Activated T-helper 1 cell treated with anti-CD3 and anti-CD28 coated beads, Interleukin-2, amount 50 U/mL, for 16 hours (primary cell): ENCODE data around the gene SMARCA2.
A peak's percentile ranks its signal among the peaks of the same experiment; 100 is the strongest.

Experiments used
- DNase-seq, 2 donors: peaks; one replicate each; pipeline ENCODE4 v3.0.0-alpha.2; 2020; ENCODE audit warnings: low read depth in 1 of 2, low spot score in 1 of 2

The SMARCA2 gene

GRCh38 chr9:2015581-2016407, 647 bp downstream of the SMARCA2 start:
- DNase-seq: peak; percentile 12 to 27

GRCh38 chr9:2016408-2017330, 1.5 kb downstream of the SMARCA2 start:
- peak; percentile 32 to 51 for DNase-seq

- peak; percentile 57 to 69 for DNase-seq
These were observed 2.4 kb downstream of the SMARCA2 start for GRCh38 chr9:2017331-2018161.

GRCh38 chr9:2018162-2018643, 3.1 kb downstream of the SMARCA2 start:
- no peak for DNase-seq

- DNase-seq: no peak
These were observed 3.8 kb downstream of the SMARCA2 start for GRCh38 chr9:2018764-2019558.

- DNase-seq: no peak
These were observed 4.6 kb downstream of the SMARCA2 start for GRCh38 chr9:2019723-2020122.

GRCh38 chr9:2021731-2022130, 6.6 kb downstream of the SMARCA2 start:
- no peak for DNase-seq

- DNase-seq: no peak
These were observed 7.4 kb downstream of the SMARCA2 start for GRCh38 chr9:2022560-2022959.

- no peak for DNase-seq
These were observed 7.9 kb downstream of the SMARCA2 start for GRCh38 chr9:2023042-2023441.

GRCh38 chr9:2023532-2023931, 8.4 kb downstream of the SMARCA2 start:
- no peak for DNase-seq

GRCh38 chr9:2024888-2025782, 10.0 kb downstream of the SMARCA2 start:
- no peak for DNase-seq

GRCh38 chr9:2026220-2026997, 11.3 kb downstream of the SMARCA2 start:
- DNase-seq: no peak

- DNase-seq: no peak
These were observed 12.5 kb downstream of the SMARCA2 start for GRCh38 chr9:2027543-2028160.

GRCh38 chr9:2028888-2029287, 13.7 kb downstream of the SMARCA2 start:
- DNase-seq: no peak

- DNase-seq: no peak
These were observed 14.6 kb downstream of the SMARCA2 start for GRCh38 chr9:2029666-2030170.

GRCh38 chr9:2032234-2032633, 17.1 kb downstream of the SMARCA2 start:
- DNase-seq: no peak

GRCh38 chr9:2036844-2037243, 21.7 kb downstream of the SMARCA2 start:
- no peak for DNase-seq
